ENCODE results near the gene UBE2G2. TPM values are rescaled to one million over a fixed set of nuclear protein-coding genes. Genes with fewer than 3 reads are reported as not detected.

UBE2G2 gene
- total RNA-seq (10 to 100 TPM; 79.5 to 83.6 TPM), polyA plus RNA-seq (10 to 100 TPM; 46.8 to 60.0 TPM)
- long read RNA-seq, donor 1, full-length matches to known transcripts = 151 of 187 reads
- long read RNA-seq, donor 1, partial matches to known transcripts = 7 of 187 reads
- long read RNA-seq, donor 1, other reads (novel, unspliced or antisense) = 29 of 187 reads
- long read RNA-seq, donor 2, full-length matches to known transcripts = 23 of 35 reads
- long read RNA-seq, donor 2, partial matches to known transcripts = 0 of 35 reads
- long read RNA-seq, donor 2, other reads (novel, unspliced or antisense) = 12 of 35 reads

DNA sequence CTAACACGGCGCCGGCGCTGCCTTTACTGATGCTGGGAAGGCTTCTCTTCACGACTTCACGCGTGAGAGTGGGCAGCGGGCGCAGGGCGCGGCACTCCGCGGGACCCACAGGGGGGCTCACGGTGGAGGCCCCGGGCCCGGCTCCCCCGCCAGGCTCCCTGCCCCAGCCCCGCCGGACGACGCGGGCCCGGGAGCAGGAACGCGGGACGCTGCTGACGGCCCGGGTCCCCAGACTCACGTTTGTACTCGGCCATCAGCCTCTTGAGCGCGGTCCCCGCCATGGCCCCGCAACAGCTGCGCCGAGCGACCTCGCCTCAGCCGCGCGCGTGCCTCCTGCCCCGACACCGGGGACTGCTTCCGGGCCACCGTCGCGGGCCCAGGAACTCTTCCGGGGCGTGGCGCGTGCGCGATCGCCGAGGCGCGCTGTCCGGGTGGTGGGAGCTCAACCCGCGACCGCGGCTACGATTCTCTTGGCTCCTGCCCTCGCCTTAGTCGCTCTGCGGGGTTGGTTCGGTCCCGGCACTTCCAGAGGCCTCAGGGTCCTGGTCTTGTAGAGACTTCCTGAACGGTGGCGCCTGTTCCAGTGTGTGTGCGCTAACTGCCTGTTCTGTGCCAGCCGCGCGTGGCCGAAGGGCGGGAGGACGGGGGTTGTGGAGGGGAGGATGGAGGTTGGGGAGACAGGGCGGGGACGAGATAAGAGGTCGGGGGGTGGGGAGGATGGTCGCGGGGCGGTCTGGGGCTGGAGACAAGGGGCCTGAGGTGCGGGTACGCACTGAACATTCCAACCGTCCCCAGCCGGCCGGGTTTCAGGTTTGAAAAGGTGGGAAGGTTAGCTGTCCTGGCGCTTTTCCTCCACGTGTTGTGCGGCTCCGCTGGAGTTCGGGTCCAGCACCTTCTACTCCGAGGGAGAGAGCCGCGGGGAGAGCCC is at the start of gene UBE2G2:
Gene UBE2G2, minus strand, starts transcription at position 353 of the 928 bp plus-strand sequence. Its CDS starts 72 bp downstream, at position 281.
- DNase-seq = peak; percentile 85 to 95
- no peaks in the 10 kb centered on the region for H3K4me1 ChIP-seq (ENCODE audit: control insufficient read depth in 1 of 2, insufficient read depth in 2 of 2, low read length in 2 of 2)
- no peaks in the 10 kb centered on the region for H3K27me3 ChIP-seq (ENCODE audit: control insufficient read depth in 1 of 2, insufficient read depth in 2 of 2, low read length in 1 of 2)
- peak within 1 kb of the TSS; percentile 80 to 99 for H3K4me3 ChIP-seq (ENCODE audit: low read length in 2 of 2)
- H3K36me3 ChIP-seq (ENCODE audit: control insufficient read depth in 1 of 2, insufficient read depth in 2 of 2, low read length in 1 of 2) = peaks cover 0 to under 1% of the 10 kb centered on the region in 2 donors
- H3K27ac ChIP-seq (ENCODE audit: low read depth in 1 of 2, low read length in 2 of 2) = peak within 1 kb of the TSS in 1 of 2 donors; percentile 37
- intact Hi-C loops (cut with DNase I) = loop anchor here (5.0 kb wide), 3 partner anchors 66 to 131 kb away; partner anchors contain the start of gene PTTG1IP (in 1 of the 2)
- H3K9me3 ChIP-seq (ENCODE audit: control insufficient read depth, low read length) = no peaks in the 10 kb centered on the region
- WGBS, 2 donors = 0% methylated on average over 85 to 97 of the region's 97 CpGs
- peak; percentile 94 for ATAC-seq (ENCODE audit: low FRiP score)

DNA sequence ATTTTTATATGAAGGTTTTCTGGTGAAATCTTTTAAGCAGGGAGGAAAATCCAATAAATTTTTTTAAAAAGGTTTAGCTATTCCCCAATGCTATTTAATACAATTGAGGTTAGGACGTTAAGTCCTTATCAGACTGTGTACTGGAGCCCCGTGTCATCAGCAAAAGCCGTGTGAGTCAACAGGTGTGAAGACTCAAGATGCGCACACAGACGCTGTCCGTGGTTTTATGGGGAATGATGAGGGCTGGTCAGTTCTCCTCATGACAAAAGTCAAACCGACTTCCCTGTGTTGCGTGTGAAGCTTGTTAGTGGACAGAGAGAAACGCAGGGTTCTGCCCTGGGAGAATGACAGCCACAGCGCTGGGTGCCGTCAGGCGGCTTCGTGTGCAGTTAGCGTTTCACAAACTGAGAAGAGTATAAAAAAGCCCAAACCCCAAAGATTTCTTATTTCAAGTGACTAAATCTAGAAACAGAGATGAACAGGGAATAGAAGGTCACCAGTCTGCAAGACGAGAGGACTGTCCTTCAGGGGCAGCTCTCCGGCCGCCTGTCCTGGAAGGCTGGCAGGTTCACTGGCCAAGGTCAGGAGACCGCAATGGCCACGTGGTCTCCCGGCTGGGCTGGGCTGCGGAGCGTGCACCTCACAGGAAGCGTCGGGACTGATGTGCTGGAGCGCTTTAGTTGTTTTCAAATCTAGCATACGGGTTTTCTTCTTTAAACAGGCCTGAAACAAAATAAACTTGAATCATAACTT is 49.5 kb upstream of the UBE2G2 start:
- H3K27ac ChIP-seq (ENCODE audit: low read depth in 1 of 2, low read length in 2 of 2) = no peak overlapping the region
- no peaks in the 10 kb centered on the region for H3K4me1 ChIP-seq (ENCODE audit: control insufficient read depth in 1 of 2, insufficient read depth in 2 of 2, low read length in 2 of 2)
- no peaks in the 10 kb centered on the region for H3K27me3 ChIP-seq (ENCODE audit: control insufficient read depth in 1 of 2, insufficient read depth in 2 of 2, low read length in 1 of 2)
- intact Hi-C loops (cut with DNase I) = no loop called here
- H3K9me3 ChIP-seq (ENCODE audit: control insufficient read depth, low read length) = no peaks in the 10 kb centered on the region
- peaks cover 9 to 15% of the 10 kb centered on the region in 2 donors for H3K36me3 ChIP-seq (ENCODE audit: control insufficient read depth in 1 of 2, insufficient read depth in 2 of 2, low read length in 1 of 2)
- no peak for ATAC-seq (ENCODE audit: low FRiP score)
- no peak overlapping the region for H3K4me3 ChIP-seq (ENCODE audit: low read length in 2 of 2)
- DNase-seq = peak; percentile 30 to 42
- 87% methylated on average over 26 of the region's 26 CpGs for WGBS, 2 donors

- H3K9me3 ChIP-seq (ENCODE audit: control insufficient read depth, low read length) = no peaks in the 10 kb centered on the region
- H3K36me3 ChIP-seq (ENCODE audit: control insufficient read depth in 1 of 2, insufficient read depth in 2 of 2, low read length in 1 of 2) = peaks cover 9 to 13% of the 10 kb centered on the region in 2 donors
- 86 to 88% methylated on average over 20 of the region's 20 CpGs for WGBS, 2 donors
- intact Hi-C loops (cut with DNase I) = no loop called here
- H3K4me3 ChIP-seq (ENCODE audit: low read length in 2 of 2) = no peak overlapping the region
- H3K4me1 ChIP-seq (ENCODE audit: control insufficient read depth in 1 of 2, insufficient read depth in 2 of 2, low read length in 2 of 2) = no peaks in the 10 kb centered on the region
- H3K27ac ChIP-seq (ENCODE audit: low read depth in 1 of 2, low read length in 2 of 2) = no peak overlapping the region
- DNase-seq = peak; percentile 36 to 69
- no peak for ATAC-seq (ENCODE audit: low FRiP score)
- H3K27me3 ChIP-seq (ENCODE audit: control insufficient read depth in 1 of 2, insufficient read depth in 2 of 2, low read length in 1 of 2) = no peaks in the 10 kb centered on the region
These were observed 48.7 kb upstream of the UBE2G2 start for GRCh38 chr21:44850208-44850800.

DNA sequence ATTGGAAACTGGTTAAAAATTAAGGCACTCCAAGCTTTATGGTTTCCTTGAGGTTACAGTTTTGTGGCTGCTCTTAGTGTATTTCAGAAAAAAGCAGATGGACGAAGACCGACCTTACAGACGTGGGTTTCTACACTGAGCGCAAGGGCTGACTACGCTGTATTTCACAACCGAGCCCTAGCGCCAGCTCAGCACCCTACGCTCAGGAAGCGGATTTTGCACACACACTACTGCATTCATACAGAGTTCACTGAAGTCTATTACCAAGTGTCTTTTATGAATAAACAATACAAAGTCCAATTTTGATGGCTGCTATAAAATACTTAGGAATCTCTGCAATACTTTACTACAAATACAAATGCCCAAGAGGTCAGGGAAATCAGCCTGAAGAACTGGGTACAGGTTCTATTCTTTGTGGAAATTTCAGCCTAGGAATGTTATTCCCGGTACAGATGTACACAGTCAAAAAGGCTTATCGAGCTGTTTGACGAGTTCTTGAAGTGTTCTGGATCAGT is 48.1 kb upstream of the UBE2G2 start:
- Histone ChIP-seq H3K27me3 (ENCODE audit: control insufficient read depth in 1 of 2, insufficient read depth in 2 of 2, low read length in 1 of 2) (no peaks in the 10 kb centered on the region), H3K36me3 (ENCODE audit: control insufficient read depth in 1 of 2, insufficient read depth in 2 of 2, low read length in 1 of 2) (peaks cover 9 to 10% of the 10 kb centered on the region in 2 donors), H3K27ac (ENCODE audit: low read depth in 1 of 2, low read length in 2 of 2) (no peak overlapping the region), H3K9me3 (ENCODE audit: control insufficient read depth, low read length) (no peaks in the 10 kb centered on the region), H3K4me3 (ENCODE audit: low read length in 2 of 2) (no peak overlapping the region), H3K4me1 (ENCODE audit: control insufficient read depth in 1 of 2, insufficient read depth in 2 of 2, low read length in 2 of 2) (no peaks in the 10 kb centered on the region)
- ATAC-seq (ENCODE audit: low FRiP score) (no peak), DNase-seq (peak in 1 of 2 donors; percentile 52)
- 91 to 97% methylated on average over 12 of the region's 12 CpGs for WGBS, 2 donors
- intact Hi-C loops (cut with DNase I) = no loop called here

DNA sequence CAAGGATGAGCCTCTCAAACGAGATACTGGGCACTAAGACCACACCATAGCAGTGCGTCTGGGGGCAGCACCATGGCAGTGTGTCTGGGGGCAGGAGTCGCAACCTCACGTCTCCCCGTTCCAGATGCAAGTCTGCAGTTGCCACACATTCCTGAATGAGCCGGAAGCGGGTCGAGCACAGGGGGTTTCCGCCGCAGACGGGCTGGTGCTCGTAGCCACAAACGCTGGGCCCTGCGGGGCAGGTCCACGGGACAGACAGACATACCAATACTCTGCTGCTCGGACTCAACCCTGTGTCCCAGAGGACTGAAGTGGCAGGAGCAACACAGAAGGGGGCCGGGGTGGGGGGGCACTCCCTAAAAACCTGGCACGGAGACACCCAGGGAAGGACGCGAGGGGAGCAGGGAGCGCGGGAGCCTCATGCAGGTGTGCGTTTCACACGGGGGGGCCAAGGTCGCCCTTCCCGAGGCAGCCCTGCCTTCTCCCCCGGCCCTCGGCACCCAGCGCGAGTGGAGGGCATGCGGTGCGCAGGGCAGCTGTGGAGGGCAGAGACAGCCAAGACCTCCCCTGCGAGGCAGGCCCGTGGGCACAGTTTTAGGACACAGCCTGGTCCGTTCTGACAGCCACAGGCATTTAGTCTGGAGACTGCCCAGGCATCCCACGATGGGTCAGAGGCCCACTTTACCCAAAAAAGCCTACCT is 47.4 kb upstream of the UBE2G2 start:
- WGBS, 2 donors = 93 to 94% methylated on average over 36 of the region's 36 CpGs
- ATAC-seq (ENCODE audit: low FRiP score) (no peak), DNase-seq (peak; percentile 29 to 73)
- H3K36me3 ChIP-seq (ENCODE audit: control insufficient read depth in 1 of 2, insufficient read depth in 2 of 2, low read length in 1 of 2) = peaks cover 8 to 9% of the 10 kb centered on the region in 2 donors
- no peaks in the 10 kb centered on the region for H3K4me1 ChIP-seq (ENCODE audit: control insufficient read depth in 1 of 2, insufficient read depth in 2 of 2, low read length in 2 of 2)
- H3K27ac ChIP-seq (ENCODE audit: low read depth in 1 of 2, low read length in 2 of 2) = no peak overlapping the region
- H3K27me3 ChIP-seq (ENCODE audit: control insufficient read depth in 1 of 2, insufficient read depth in 2 of 2, low read length in 1 of 2) = no peaks in the 10 kb centered on the region
- H3K9me3 ChIP-seq (ENCODE audit: control insufficient read depth, low read length) = no peaks in the 10 kb centered on the region
- intact Hi-C loops (cut with DNase I) = no loop called here
- H3K4me3 ChIP-seq (ENCODE audit: low read length in 2 of 2) = no peak overlapping the region

DNA sequence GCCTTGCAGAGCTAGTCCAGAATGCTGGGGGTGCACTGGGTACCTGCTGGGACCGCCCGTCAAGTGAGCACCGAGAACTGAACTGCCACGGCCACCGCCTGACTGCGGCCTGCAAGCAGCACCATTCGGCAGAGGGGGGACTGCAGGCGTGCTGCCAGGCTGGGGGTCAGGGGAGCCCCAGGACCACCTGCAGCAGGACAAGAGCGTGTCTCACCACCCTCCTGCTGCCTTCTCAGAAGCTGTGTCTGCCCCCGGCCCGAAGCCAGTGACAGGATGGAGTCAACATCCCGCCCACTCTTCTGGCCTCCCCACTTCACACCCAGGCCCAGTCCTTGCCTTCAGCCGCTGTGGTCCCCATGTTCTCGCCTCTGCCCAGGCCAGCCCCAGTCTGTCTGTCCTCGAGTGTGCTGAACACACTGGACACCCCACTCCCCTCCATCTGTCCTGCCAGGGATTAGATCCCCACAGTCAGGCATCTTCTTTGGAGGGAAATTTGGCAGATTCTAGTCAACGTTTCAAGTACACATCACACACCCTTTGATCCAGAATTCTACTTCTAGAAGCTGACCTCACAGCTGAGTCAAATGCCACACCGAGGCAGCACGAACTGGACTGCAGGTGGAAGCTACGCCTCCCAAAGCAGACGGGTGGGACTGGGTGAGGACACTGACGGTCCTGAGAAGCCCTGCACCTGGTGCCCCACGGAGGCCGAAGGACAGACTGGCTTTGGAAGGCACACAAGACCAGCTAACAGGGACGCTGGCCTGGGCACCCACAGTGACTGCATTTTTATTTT is 45.8 kb upstream of the UBE2G2 start:
- H3K9me3 ChIP-seq (ENCODE audit: control insufficient read depth, low read length) = no peaks in the 10 kb centered on the region
- H3K4me3 ChIP-seq (ENCODE audit: low read length in 2 of 2) = no peak overlapping the region
- no peak for ATAC-seq (ENCODE audit: low FRiP score)
- H3K27me3 ChIP-seq (ENCODE audit: control insufficient read depth in 1 of 2, insufficient read depth in 2 of 2, low read length in 1 of 2) = no peaks in the 10 kb centered on the region
- intact Hi-C loops (cut with DNase I) = no loop called here
- H3K4me1 ChIP-seq (ENCODE audit: control insufficient read depth in 1 of 2, insufficient read depth in 2 of 2, low read length in 2 of 2) = no peaks in the 10 kb centered on the region
- H3K27ac ChIP-seq (ENCODE audit: low read depth in 1 of 2, low read length in 2 of 2) = no peak overlapping the region
- peaks cover 6 to 8% of the 10 kb centered on the region in 2 donors for H3K36me3 ChIP-seq (ENCODE audit: control insufficient read depth in 1 of 2, insufficient read depth in 2 of 2, low read length in 1 of 2)
- WGBS, 2 donors = 79 to 81% methylated on average over 23 to 24 of the region's 24 CpGs
- peak in 1 of 2 donors; percentile 75 for DNase-seq

- Histone ChIP-seq H3K4me1 (ENCODE audit: control insufficient read depth in 1 of 2, insufficient read depth in 2 of 2, low read length in 2 of 2) (no peaks in the 10 kb centered on the region), H3K9me3 (ENCODE audit: control insufficient read depth, low read length) (no peaks in the 10 kb centered on the region), H3K27ac (ENCODE audit: low read depth in 1 of 2, low read length in 2 of 2) (no peak overlapping the region), H3K27me3 (ENCODE audit: control insufficient read depth in 1 of 2, insufficient read depth in 2 of 2, low read length in 1 of 2) (no peaks in the 10 kb centered on the region), H3K36me3 (ENCODE audit: control insufficient read depth in 1 of 2, insufficient read depth in 2 of 2, low read length in 1 of 2) (peaks cover 6 to 8% of the 10 kb centered on the region in 2 donors), H3K4me3 (ENCODE audit: low read length in 2 of 2) (no peak overlapping the region)
- ATAC-seq (ENCODE audit: low FRiP score) = peak; percentile 60
- intact Hi-C loops (cut with DNase I) = no loop called here
- DNase-seq = peak; percentile 84 to 85
- 35 to 38% methylated on average over 27 of the region's 27 CpGs for whole genome bisulfite sequencing, 2 donors
These were observed 45.1 kb upstream of the UBE2G2 start for GRCh38 chr21:44846485-44847260.

Measured in aorta (tissue), 5 donors.